SK-N-SH (cell line): ENCODE measurements around the gene CACNG4. TPM values are rescaled to one million over a fixed set of nuclear protein-coding genes. Genes with fewer than 3 reads are reported as not detected.

Experiments
- CTCF ChIA-PET: fragments of 300-600, 350-600 bp; formaldehyde crosslinking; extraction: SDS; loops from one replicate; lab custom pipeline; 2021; lab: Yijun Ruan, JAX
- POLR2A ChIA-PET: fragments of 350-600 bp; sonication (Branson Sonifier 250); formaldehyde crosslinking; extraction: SDS; loops from one replicate; lab custom pipeline; 2020; ENCODE audit warnings: antibody characterized with exemption, inconsistent platforms; lab: Yijun Ruan, JAX
- DNase-seq: peaks from one replicate; pipeline ENCODE4 v3.0.0; 2012
- H2AFZ ChIP-seq: fragments of 200-600 bp; sonication (generic); 2 replicates; pipeline ENCODE4 v1.8.1; 2016; ENCODE audit warnings: antibody characterized with exemption, mild to moderate bottlenecking, low read depth
- H3F3A ChIP-seq: fragments of 200-600 bp; sonication (generic); replicated peaks from 2 replicates; pipeline ENCODE3; 2016; ENCODE audit warnings: antibody characterized with exemption, mild to moderate bottlenecking; ENCODE audit not compliant: insufficient read depth
- H3K27ac ChIP-seq, 2 experiments: fragments of 200-500 bp in 1 of 2; fragments of 200-600 bp in 1 of 2; sonication (Bioruptor generic) in 1 of 2; sonication (generic), shearing (Covaris generic) in 1 of 2; 2 replicates each; pipeline versions ENCODE4 v1.5.1 to v1.6.1; 2014 to 2016; ENCODE audit warnings: low read depth in 2 of 2, inconsistent platforms in 1 of 2, low read length in 1 of 2, mild to moderate bottlenecking in 1 of 2, mixed read lengths in 1 of 2
- H3K27me3 ChIP-seq: fragments of 200-600 bp; sonication (generic), shearing (Covaris generic); 2 replicates; pipeline ENCODE4 v1.6.1; 2016; ENCODE audit warnings: mixed run types; ENCODE audit not compliant: insufficient read depth
- H3K36me3 ChIP-seq, 2 experiments: fragments of 200-500 bp in 1 of 2; fragments of 200-600 bp in 1 of 2; sonication (Bioruptor generic) in 1 of 2; sonication (generic) in 1 of 2; replicated peaks in 1 of 2; 2 replicates each; pipeline versions ENCODE3 to v1.5.1; 2014 to 2016; ENCODE audit warnings: low read length in 1 of 2, mild to moderate bottlenecking in 1 of 2; ENCODE audit not compliant: insufficient read depth in 2 of 2, control insufficient read depth in 1 of 2
- H3K4me1 ChIP-seq, 2 experiments: fragments of 200-500 bp in 1 of 2; fragments of 200-600 bp in 1 of 2; sonication (Bioruptor generic) in 1 of 2; sonication (generic), shearing (Covaris generic) in 1 of 2; 2 replicates each; pipeline versions ENCODE4 v1.5.1 to v1.6.1; 2014 to 2016; ENCODE audit warnings: low read depth in 1 of 2, low read length in 1 of 2, mixed run types in 1 of 2; ENCODE audit not compliant: insufficient read depth in 2 of 2, control insufficient read depth in 1 of 2
- H3K4me2 ChIP-seq: fragments of 200-600 bp; sonication (generic), shearing (Covaris generic); 2 replicates; pipeline ENCODE4 v1.6.1; 2017; ENCODE audit warnings: mixed run types
- H3K4me3 ChIP-seq, 2 experiments: fragments of 200-500 bp in 1 of 2; fragments of 200-600 bp in 1 of 2; sonication (Bioruptor generic) in 1 of 2; sonication (generic), shearing (Covaris generic) in 1 of 2; 2 replicates each; pipeline versions ENCODE4 v1.5.1 to v1.8.1; 2014 to 2016; ENCODE audit warnings: low read depth in 2 of 2, inconsistent platforms in 1 of 2, low read length in 1 of 2, mild to moderate bottlenecking in 1 of 2, mixed read lengths in 1 of 2, moderate library complexity in 1 of 2
- H3K79me2 ChIP-seq: fragments of 200-600 bp; sonication (generic); 2 replicates; pipeline ENCODE4 v1.8.1; 2017; ENCODE audit warnings: mild to moderate bottlenecking; ENCODE audit not compliant: insufficient read depth
- H3K9ac ChIP-seq: fragments of 200-600 bp; sonication (generic); 2 replicates; pipeline ENCODE4 v1.6.1; 2017; ENCODE audit warnings: mixed run types
- H3K9me2 ChIP-seq: fragments of 200-600 bp; sonication (generic); 2 replicates; pipeline ENCODE4 v1.6.1; 2017; ENCODE audit warnings: mixed run types
- H3K9me3 ChIP-seq: fragments of 200-600 bp; sonication (generic); 2 replicates; pipeline ENCODE4 v1.6.1; 2017; ENCODE audit warnings: mixed run types, mild to moderate bottlenecking, moderate library complexity
- H4K20me1 ChIP-seq: fragments of 200-600 bp; sonication (generic); 2 replicates; pipeline ENCODE4 v1.6.1; 2017; ENCODE audit warnings: mild to moderate bottlenecking, mixed run types; ENCODE audit not compliant: insufficient read depth
- CHD2 ChIP-seq: fragments of 150-350 bp; IDR thresholded peaks from 2 replicates; pipeline ENCODE4 v1.6.1; 2018; ENCODE audit warnings: low read length; ENCODE audit not compliant: partially characterized antibody
- EP300 ChIP-seq, 2 experiments: IDR thresholded peaks; 2 replicates each; pipeline versions ENCODE4 v1.4.0 to v1.6.1; 2012; ENCODE audit warnings: borderline replicate concordance in 1 of 2, low read depth in 1 of 2, low read length in 1 of 2
- EZH2phosphoT487 ChIP-seq: fragments of 200-600 bp; sonication (generic); IDR thresholded peaks from 2 replicates; pipeline ENCODE4 v1.6.1; 2017; ENCODE audit warnings: low read depth, mixed run types, mild to moderate bottlenecking, antibody characterized with exemption, moderate library complexity, borderline replicate concordance
- FOXJ3 ChIP-seq: sonication (generic); formaldehyde crosslinking; IDR thresholded peaks from 2 replicates; pipeline ENCODE4 v1.5.1; 2020; ENCODE audit warnings: mild to moderate bottlenecking, missing genetic modification reagents
- GABPA ChIP-seq: IDR thresholded peaks from 2 replicates; pipeline ENCODE4 v1.4.0; 2012; ENCODE audit warnings: low read depth, mild to moderate bottlenecking
- GATA2 ChIP-seq: sonication (generic); formaldehyde crosslinking; IDR thresholded peaks from 2 replicates; pipeline ENCODE4 v1.5.0; 2020; ENCODE audit warnings: mild to moderate bottlenecking, missing genetic modification reagents
- JUND ChIP-seq: IDR thresholded peaks from 2 replicates; pipeline ENCODE4 v1.4.0; 2012
- POLR2AphosphoS5 ChIP-seq: IDR thresholded peaks from 2 replicates; pipeline ENCODE4 v1.6.1; 2012; ENCODE audit warnings: low read depth, low read length
- RCOR1 ChIP-seq: fragments of 150-350 bp; IDR thresholded peaks from 2 replicates; pipeline ENCODE4 v1.6.1; 2017; ENCODE audit warnings: antibody characterized with exemption, low read length
- RXRA ChIP-seq: IDR thresholded peaks from 2 replicates; pipeline ENCODE4 v1.4.0; 2012; ENCODE audit warnings: low read depth, mild to moderate bottlenecking, borderline replicate concordance
- SIN3A ChIP-seq: IDR thresholded peaks from 2 replicates; pipeline ENCODE4 v1.6.1; 2012; ENCODE audit warnings: low read depth, mild to moderate bottlenecking, low read length, moderate library complexity, borderline replicate concordance
- TAF1 ChIP-seq: IDR thresholded peaks from 2 replicates; pipeline ENCODE4 v1.6.1; 2012; ENCODE audit warnings: low read depth, mild to moderate bottlenecking, low read length, moderate library complexity, borderline replicate concordance
- TCF12 ChIP-seq: IDR thresholded peaks from 2 replicates; pipeline ENCODE4 v1.4.0; 2012
- YY1 ChIP-seq: IDR thresholded peaks from 2 replicates; pipeline ENCODE4 v1.4.0; 2012; ENCODE audit warnings: low read depth, mild to moderate bottlenecking
- WGBS: methylation state at CpG from one replicate; pipeline ENCODE4 v1.1.6; 2017; ENCODE audit warnings: low lambda C conversion rate; 5-methylcytosine and 5-hydroxymethylcytosine counted together
- polyA plus RNA-seq, 3 experiments: library from polyadenylated mRNA; depleted of rRNA; stranded (reverse); fragments of >200 nt; gene quantifications; 2 replicates each; pipeline ENCODE4 v1.2.3, GENCODE V29; 2012
- TF ChIP-seq, protein P1 (sequence below): fragments of 150-350 bp; IDR thresholded peaks from 2 replicates; pipeline ENCODE4 v1.6.1; 2016; ENCODE audit warnings: mild to moderate bottlenecking, low read depth, low read length
- TF ChIP-seq, protein P2 (sequence below): IDR thresholded peaks from 2 replicates; pipeline ENCODE4 v1.4.0; 2012; ENCODE audit warnings: low read depth

Gene CACNG4
- polyA plus RNA-seq, 1 of the 3 experiments (the other 2 are of a cell fraction), result 13.2 TPM

DNA sequence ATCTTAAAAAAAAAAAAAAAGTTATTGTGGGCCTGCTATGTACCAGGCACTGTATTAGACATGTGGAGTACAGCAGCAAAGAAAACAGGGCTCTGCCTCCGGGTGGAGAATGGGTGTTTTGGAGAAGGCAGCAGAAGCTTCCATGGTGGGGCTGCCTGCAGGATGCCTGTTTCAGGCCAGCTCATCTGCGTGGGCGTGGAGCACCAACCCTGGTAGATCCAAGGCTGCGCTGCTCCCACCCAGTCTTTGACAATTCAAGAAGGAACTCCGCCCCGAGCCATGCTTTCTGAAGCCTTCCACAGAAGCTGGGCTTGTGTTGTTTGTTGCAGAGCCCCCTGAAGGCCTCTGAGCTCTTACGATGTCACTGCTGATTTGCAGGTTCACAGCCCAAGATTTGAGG, 56.7 kb downstream of the CACNG4 start (continued):
- no peak for TF ChIP-seq FOXJ3 (CRISPR knock-in tag)
- TF ChIP-seq JUND, result no peak
- TF ChIP-seq POLR2AphosphoS5, result no peak
- TF ChIP-seq EZH2phosphoT487, result no peak
- TF ChIP-seq CHD2, result no peak
- TF ChIP-seq, protein P1, sequence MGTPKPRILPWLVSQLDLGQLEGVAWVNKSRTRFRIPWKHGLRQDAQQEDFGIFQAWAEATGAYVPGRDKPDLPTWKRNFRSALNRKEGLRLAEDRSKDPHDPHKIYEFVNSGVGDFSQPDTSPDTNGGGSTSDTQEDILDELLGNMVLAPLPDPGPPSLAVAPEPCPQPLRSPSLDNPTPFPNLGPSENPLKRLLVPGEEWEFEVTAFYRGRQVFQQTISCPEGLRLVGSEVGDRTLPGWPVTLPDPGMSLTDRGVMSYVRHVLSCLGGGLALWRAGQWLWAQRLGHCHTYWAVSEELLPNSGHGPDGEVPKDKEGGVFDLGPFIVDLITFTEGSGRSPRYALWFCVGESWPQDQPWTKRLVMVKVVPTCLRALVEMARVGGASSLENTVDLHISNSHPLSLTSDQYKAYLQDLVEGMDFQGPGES, result no peak

DNA sequence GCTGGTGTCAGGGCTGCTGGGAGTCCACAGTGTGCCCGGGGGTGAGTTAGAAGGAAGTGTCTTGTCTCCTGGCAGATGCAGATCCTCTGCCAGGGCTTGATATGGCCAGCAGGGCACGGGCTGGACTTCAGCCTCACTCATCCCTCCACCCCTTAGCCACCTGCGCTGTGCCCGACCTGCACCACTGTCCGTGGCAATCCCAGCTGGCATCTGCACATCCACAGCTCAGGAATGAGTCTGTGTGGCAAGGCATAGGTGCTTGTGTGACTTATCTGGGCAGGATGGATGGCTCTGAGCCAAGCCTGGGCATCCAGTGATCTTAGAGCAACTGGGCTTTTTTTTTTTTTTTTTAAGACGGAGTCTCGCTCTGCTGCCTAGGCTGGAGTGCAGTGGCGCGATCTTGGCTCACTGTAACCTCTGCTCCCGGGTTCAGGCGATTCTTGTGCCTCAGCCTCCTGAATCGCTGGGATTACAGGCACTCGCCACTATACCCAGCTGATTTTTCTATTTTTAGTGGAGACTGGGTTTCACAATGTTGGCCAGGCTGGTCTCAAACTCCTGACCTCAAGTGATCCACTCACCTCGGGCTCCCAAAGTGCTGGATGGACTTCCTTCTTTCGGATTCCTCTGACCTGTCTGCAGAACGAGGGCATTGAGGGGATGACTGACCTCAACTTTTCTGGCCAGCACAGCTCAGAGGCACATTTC, 57.4 kb downstream of the CACNG4 start:
- peaks cover 0 to 57% of the 10 kb centered on the region in 2 experiments; a peak in 2 of 4 replicates for H3K4me1 ChIP-seq
- WGBS, result 77% methylated on average over 15 of the region's 16 CpGs
- H3K4me2 ChIP-seq, result no peak overlapping the region
- no peaks in the 10 kb centered on the region for H3K36me3 ChIP-seq
- peak overlapping the region in 1 of 2 experiments; percentile 99; a peak in 2 of 4 replicates for H3K27ac ChIP-seq
- POLR2A ChIA-PET, result interaction anchor here (0.7 to 5.5 kb wide), 5 partner anchors 34 to 136 kb away, joined by 3 to 125 read pairs (median 13); partner anchors contain the start of gene CACNG4
- no peaks in the 10 kb centered on the region for H4K20me1 ChIP-seq
- CTCF ChIA-PET, result interaction anchor here (0.8 to 4.7 kb wide), 9 partner anchors 18 to 136 kb away, joined by 3 to 39 read pairs (median 7); no protein-coding TSS in a partner anchor
- H3K9me2 ChIP-seq, result no peaks in the 10 kb centered on the region
- no peaks in the 10 kb centered on the region for H3K27me3 ChIP-seq
- H3K9me3 ChIP-seq, result no peaks in the 10 kb centered on the region
- no peak overlapping the region for H2AFZ ChIP-seq
- DNase-seq, result peak; percentile 67
- H3F3A ChIP-seq, result no peaks in the 10 kb centered on the region
- no peaks in the 10 kb centered on the region for H3K79me2 ChIP-seq
- H3K9ac ChIP-seq, result no peak overlapping the region
- TF ChIP-seq, protein P2, sequence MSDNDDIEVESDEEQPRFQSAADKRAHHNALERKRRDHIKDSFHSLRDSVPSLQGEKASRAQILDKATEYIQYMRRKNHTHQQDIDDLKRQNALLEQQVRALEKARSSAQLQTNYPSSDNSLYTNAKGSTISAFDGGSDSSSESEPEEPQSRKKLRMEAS, result no peak
- TF ChIP-seq TAF1 (no peak), EP300 (IDR thresholded peaks at IDR 0.05; ENCODE audit: borderline replicate concordance in 1 of 2, low read depth in 1 of 2, low read length in 1 of 2) (peak in 1 of 2 experiments; percentile 51; a peak in 1 of 4 replicates), TCF12 (no peak), GATA2 (CRISPR knock-in tag) (peak; percentile 40; the same call in 1 of the 2 replicates), GABPA (no peak), RXRA (no peak), RCOR1 (peak; percentile 60; the same call in 1 of the 2 replicates), SIN3A (no peak), YY1 (no peak), JUND (no peak)
- TF ChIP-seq, all 33 proteins: peak for 3
- no peak overlapping the region for H3K4me3 ChIP-seq
